HTR-8/SVneo (cell line): ENCODE measurements around the gene GAS2.

Experiments
- DNase-seq: peaks from one replicate; pipeline ENCODE4 v3.0.0; 2011; ENCODE audit warnings: low spot score, mixed read lengths; ENCODE audit not compliant: insufficient read length
- FAIRE-seq: peaks from 2 replicates; lab custom pipeline; 2011; peaks lifted over from hg19 to GRCh38; lab: Jason Lieb, UNC

Gene GAS2

DNA sequence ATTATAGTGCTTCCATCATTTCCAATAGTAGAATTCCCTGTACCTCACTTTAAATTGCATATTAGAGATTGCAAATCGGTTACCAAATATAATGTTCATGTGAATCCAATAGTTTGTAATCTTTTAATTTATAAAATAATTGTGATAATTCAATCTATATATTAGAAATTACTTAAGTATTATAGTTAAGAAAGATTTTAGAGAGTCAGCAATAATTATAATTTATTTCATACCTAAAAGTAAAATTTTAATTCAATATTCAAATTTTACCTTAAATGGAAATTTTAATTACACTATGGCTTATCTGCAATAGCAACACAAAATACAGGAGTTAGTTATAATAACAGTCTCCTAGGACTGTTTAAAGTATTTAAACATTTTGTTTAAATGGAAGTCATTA lies 180.3 kb downstream of the GAS2 start:
- FAIRE-seq (no peak), DNase-seq (no peak)

DNA sequence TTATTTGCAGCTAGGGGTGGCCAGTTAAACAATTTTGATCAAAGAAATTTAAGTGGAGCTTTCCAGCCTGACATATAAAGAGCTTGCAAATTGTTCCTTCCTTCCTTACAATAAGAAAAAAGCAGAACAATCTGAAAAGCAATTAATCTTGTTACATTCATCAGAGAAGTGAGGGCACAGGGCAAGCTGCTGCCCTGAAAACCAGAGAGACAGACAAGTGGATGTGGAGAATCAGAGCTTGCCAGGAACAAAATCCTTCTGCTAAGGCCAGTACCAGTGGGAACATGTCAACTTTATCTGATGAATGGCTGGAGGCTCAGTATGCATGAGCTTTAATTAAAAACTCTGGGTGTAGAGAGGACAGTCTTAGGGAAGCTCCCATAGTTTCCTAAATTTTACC lies 185.1 kb downstream of the GAS2 start:
- DNase-seq (no peak), FAIRE-seq (no peak)

DNA sequence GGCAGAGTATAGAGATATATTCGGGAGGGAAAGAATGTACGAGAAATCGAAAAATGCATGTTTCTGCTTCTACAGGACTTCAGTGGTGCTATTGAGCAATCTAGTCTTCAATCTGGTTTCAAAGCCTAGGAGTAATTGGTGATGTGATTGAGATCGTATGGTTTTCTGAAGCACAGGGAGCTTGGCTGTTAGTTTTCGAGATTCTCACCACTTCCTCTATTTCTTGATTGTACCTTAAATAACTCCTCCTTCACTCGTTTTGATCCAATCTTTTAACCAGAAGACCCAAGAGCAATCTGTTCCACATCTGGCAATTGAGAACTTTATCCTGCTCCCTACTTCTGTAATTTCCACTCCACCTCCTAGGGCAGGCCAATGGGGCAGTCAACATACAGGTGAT lies 193.3 kb downstream of the GAS2 start:
- DNase-seq: no peak
- no peak for FAIRE-seq

DNA sequence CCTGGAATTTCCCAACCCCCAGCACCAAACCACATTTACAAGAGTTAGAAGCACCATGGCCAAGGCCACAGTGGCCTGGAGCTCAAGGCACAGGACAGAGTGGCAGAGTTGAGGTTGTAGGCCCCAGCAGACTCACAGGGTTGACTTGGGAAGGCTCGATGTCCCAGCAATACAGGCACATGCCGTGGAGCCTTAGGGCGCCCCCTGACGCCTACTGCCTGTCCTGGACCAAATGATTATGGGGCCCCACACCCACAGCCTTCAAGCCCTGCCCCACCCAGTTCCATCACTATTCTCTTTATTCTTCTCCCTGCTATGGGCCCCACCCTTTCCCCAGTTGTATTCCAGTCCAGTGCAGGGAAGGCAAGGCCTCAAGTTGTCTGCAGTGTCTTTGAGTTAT lies 193.8 kb downstream of the GAS2 start, which contains the start of gene CCDC179:
Gene CCDC179, minus strand, starts transcription at position 234 of the 400 bp plus-strand sequence. Its CDS starts 53 bp downstream, at position 181.
- no peak for FAIRE-seq

More for the DNA sequence above, 193.8 kb downstream of the GAS2 start, which contains the start of gene CCDC179:
- no peak for DNase-seq
